IPS-NIHi7 (cell line): ENCODE measurements around the gene EBNA1BP2.
"Not testable (repeated sequence)": the region's sequence is repeated elsewhere in the genome, so short reads cannot be mapped to it uniquely, and the experiment has no call there.

Experiments used
- DNase-seq: peaks from one replicate; pipeline ENCODE4 v3.0.0; 2012; ENCODE audit warnings: mixed read lengths; ENCODE audit errors: extremely low spot score

EBNA1BP2 gene

GRCh38 chr1:43171876-43172526, at the start of gene EBNA1BP2, which contains the start of gene CFAP57:
TSS of gene EBNA1BP2 (minus strand) at chr1:43172290. CDS start at chr1:43172118, 172 bp downstream.
TSS of gene CFAP57 (plus strand) at chr1:43172330. CDS start at chr1:43172754, 424 bp downstream.
- DNase-seq: peak; percentile 91

GRCh38 chr1:43221797-43222196, 49.7 kb upstream of the EBNA1BP2 start:
- DNase-seq: no peak

- no peak for DNase-seq
These were observed 49.1 kb upstream of the EBNA1BP2 start for GRCh38 chr1:43220905-43221778.

DNA sequence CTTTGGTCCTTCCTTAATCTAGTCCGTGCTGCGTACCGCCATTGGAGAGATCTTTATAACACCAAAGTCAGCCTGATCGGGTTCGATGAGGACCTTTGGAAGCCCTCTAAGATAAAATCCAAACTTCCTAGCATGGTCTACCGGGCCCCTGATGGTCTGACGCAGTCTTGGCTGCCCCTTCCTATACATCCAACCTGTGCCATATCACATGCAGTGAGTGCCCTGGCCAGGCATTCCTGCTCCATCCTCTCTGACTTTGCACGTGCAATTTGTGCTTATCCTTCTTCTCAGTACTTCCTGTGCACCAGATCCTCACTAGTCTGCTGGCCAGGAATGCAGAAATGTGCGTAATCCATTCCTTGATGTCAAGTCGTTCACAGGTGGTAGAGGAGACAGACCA, 45.7 kb upstream of the EBNA1BP2 start:
- DNase-seq: no peak

DNA sequence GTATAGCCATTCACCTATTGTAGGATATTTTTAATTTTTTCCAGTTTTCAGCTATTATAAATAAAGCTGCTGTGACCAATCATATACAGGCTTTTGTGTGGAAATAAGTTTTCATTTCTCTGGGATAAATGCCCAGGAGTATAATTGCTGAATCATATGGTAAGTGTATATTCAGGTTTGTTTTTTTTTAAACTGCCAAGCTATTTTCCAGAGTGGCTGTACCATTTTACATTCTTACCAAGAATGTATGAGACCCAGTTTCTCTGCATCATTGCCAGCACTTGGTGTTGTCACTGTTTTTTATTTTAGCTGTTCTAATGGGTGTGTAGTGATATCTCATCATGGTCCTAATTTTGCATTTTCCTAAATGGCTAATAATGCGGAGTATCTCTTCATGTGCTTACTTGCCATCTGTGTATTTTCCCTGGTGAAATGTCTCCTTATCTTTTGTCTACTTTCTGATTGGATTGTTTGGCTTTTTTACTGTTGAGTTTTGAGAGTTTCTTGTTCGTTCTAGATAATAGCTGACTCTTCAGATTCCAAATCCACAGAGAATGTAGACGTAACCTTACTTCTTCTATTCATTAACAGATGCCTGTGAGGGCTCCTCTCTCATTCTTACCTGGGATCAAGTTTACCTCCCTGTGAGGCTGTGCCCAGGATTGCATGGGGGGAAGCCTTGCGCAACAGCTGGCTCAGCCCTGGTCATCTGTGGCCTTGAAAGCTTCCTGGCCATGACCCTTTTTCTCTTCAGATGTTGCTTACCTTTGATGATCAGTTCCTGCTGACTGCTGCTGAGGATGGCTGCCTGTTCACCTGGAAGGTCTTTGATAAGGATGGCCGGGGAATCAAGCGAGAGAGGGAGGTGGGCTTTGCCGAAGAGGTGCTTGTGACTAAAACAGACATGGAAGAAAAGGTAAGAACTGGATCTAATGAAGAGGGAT, 42.7 kb upstream of the EBNA1BP2 start:
- DNase-seq: no peak

DNA sequence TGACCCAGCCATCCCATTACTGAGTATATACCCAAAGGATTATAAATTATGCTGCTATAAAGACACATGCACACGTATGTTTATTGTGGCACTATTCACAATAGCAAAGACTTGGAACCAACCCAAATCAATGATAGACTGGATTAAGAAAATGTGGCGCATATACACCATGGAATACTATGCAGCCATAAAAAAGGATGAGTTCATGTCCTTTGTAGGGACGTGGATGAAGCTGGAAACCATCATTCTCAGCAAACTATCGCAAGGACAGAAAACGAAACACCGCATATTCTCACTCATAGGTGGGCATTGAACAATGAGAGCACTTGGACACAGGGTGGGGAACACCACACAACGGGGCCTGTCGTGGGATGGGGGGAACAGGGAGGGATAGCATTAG, 36.2 kb upstream of the EBNA1BP2 start:
- not testable (repeated sequence) for DNase-seq

GRCh38 chr1:43207229-43207853, 35.3 kb upstream of the EBNA1BP2 start:
- DNase-seq: peak; percentile 8

DNA sequence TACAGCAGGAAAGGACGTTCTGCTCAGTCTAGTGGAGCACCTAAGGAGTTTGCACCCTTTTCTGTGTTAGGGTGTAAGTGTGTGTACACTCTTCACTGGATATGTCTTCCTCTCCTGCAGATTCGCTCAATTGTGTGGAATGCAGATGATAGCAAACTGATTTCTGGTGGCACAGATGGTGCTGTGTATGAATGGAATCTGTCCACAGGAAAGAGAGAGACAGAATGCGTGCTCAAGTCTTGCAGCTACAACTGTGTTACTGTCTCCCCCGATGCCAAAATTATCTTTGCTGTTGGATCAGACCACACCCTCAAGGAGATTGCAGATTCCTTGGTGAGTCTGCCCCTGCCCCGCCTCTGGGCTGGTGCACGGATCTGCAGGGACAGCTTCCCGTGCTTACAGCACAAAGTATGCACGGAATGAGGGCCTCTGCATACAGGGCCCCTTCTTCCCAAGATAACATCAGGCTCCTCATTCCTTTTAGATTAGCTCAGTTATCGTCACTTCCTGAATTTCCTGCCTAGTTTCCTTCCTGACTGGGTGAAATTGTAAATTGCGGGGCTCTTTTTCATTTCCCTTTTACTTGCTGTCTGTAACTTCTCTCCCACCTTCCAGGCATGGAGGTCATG, 34.6 kb upstream of the EBNA1BP2 start:
- DNase-seq: peak; percentile 88

GRCh38 chr1:43205671-43206070, 33.6 kb upstream of the EBNA1BP2 start:
- DNase-seq: peak; percentile 6

DNA sequence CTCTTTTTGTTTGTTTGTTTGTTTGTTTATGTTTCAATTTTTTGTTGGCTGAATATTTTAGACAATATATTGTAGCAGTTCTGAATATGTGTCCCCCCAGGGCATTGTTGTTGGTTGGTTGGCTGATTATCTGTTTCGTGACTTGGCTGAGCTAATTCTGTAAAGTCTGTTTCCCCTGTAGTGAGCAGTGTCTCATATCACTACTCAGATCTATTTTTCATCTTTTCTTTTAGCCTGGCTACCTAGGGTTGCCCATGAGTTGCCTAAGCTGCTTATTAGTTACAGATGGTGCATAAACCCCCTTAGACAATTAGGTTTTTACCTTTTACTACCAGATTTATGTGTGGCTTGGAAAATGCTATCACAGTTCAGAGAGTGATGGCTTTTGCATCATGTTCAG, 32.3 kb upstream of the EBNA1BP2 start:
- DNase-seq: no peak

DNA sequence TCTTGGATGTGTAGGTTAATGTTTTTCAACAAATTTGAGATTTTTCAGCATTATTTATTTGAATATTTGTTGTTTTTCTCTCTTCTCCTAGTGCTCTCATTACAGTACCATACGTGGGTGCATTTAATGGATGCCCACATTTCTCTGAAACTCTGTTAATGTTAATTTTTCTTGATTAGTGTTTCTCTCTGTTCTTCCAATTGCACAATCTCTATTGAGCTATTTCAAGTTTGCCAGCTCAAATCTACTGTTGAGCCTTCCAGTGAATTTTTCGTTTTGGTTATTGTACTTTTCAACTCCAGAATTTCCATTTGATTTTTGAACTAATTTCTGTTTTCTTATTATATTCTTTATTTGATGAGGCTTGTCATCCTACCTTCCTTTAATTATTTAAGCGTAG, 31.8 kb upstream of the EBNA1BP2 start:
- DNase-seq: no peak

GRCh38 chr1:43199093-43199726, 27.1 kb upstream of the EBNA1BP2 start:
- DNase-seq: peak; percentile 5

- DNase-seq: peak; percentile 43
These were observed 25.4 kb upstream of the EBNA1BP2 start for GRCh38 chr1:43197343-43198127.

GRCh38 chr1:43194509-43194908, 22.4 kb upstream of the EBNA1BP2 start:
- DNase-seq: no peak

GRCh38 chr1:43188106-43188505, 16.0 kb upstream of the EBNA1BP2 start:
- no peak for DNase-seq

GRCh38 chr1:43184995-43185394, 12.9 kb upstream of the EBNA1BP2 start:
- no peak for DNase-seq

- no peak for DNase-seq
These were observed 12.3 kb upstream of the EBNA1BP2 start for GRCh38 chr1:43184388-43184787.

- DNase-seq: no peak
These were observed 5.6 kb upstream of the EBNA1BP2 start for GRCh38 chr1:43177691-43178090.

GRCh38 chr1:43174873-43175272, 2.8 kb upstream of the EBNA1BP2 start:
- DNase-seq: no peak
